HG02642 (cell line): ENCODE measurements around the gene CTIF.
"Not testable (repeated sequence)": the region's sequence is repeated elsewhere in the genome, so short reads cannot be mapped to it uniquely, and the experiment has no call there.

Experiments used
- ATAC-seq: cut with Tn5 transposase; IDR thresholded peaks from one replicate; pipeline ENCODE4 v1.9.1; 2021; ENCODE audit warnings: mild to moderate bottlenecking; ENCODE audit not compliant: unreplicated experiment, poor library complexity

Gene CTIF

DNA sequence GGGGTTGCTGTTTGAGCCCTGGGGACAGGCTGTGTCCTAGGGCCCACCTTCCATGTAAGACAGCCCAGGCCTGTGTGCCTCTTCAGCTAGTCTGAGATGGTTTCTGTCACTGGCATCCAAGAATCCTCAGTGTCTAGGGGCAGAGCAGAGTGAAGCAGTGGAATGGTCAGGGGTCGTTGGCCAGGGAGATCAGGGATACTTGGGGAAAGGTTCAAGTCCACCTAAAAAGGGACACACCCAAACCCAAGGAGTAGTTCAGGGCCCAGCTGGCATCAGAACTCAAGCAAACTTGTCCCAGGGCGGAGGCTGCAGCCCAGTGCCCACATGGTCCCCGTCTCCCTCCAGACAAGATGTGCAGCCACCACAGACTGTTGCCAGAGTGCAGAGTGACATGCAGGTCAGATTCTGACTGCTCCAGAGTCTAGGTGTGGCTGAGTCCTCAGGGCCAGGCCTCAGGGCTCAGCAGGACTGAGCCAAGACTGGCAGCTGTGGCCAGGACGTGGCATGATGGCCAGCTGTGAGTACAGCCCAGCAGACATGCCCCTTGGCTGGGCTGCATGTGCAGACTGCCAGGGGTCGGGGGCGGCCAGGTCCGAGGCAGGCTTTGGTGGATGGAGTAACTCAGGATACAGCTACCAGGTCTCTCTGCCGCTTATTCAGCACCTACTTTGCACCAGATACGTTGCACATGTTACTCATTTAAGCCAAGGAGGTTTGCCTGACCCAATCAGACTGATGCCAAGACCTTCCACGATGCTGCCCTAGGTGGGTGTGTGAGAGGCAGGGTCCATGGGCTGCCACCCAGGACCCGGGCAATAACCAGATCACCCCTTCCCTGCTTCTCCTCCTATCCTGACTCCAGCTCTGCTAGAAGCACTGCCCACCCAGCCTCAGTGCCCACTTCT, 265.4 kb downstream of the CTIF start:
- no peak for ATAC-seq

DNA sequence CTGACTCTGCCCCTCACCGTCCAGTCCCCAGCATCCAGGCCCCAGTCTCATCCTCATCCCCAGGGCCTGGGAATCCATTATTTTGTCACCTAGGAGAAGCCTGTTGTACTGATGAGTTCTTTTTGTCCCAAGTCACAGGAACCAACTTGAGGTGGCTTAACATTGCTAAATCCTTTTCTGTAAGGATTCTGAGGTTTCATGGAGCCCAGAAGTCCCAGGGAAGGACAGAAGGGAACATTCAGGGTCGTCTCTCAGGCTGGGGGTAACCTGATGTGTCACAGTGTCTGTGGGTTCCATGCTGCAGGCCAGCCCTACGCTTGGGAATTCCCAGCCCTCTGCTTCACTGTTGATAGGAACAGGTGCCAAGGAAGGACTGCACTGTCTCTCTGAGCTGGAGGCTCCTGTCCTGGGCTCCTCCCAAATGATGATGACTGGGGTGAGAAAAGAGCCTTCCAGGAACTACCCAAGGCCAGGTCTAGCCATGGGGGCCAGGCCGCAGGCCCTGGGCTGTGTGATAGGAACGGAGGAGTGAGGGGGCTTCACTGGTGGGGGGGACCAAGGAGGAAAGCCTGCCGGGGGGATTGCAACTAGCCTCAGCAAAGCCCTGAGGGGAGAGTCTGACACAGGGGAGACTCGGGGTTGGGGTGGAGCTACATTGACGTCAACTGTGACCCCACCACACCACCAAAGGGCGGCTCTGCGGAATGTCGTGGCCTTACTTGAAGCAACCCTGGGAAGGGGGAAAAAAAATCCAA, 266.2 kb downstream of the CTIF start:
- no peak for ATAC-seq

DNA sequence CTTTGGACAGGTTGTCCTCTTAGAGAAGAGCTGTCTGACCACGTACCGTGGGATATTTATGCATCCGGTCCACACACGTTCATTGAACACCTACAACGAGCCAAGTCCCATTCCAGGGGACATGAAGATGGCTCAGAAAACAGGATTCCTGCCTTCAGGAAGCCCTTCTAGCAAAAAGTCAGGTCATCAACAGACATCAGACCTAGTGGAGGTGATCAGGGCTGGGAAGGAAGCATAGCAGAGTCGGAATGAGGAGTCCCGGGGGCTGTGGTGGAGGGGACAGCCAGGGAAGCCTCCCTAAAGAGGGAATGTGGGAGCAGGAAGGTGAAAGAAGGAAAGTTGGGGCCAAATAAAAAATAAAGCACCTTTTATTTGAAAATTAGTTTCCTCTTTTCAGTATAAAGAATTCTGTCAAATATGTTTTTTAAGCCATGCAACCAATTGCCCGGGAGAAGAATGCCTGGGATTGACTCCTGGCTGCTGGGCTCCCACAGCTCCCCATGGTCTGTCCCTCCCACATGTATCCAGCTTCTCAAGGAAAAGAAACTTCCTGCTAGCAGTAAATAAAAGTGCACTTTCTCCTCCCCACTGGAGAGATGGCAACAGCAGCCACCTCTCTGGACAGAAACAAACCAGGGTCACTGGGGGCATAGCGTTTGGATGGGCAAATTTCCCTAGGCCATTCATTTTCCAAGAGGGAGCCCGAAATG, 267.1 kb downstream of the CTIF start:
- no peak for ATAC-seq

DNA sequence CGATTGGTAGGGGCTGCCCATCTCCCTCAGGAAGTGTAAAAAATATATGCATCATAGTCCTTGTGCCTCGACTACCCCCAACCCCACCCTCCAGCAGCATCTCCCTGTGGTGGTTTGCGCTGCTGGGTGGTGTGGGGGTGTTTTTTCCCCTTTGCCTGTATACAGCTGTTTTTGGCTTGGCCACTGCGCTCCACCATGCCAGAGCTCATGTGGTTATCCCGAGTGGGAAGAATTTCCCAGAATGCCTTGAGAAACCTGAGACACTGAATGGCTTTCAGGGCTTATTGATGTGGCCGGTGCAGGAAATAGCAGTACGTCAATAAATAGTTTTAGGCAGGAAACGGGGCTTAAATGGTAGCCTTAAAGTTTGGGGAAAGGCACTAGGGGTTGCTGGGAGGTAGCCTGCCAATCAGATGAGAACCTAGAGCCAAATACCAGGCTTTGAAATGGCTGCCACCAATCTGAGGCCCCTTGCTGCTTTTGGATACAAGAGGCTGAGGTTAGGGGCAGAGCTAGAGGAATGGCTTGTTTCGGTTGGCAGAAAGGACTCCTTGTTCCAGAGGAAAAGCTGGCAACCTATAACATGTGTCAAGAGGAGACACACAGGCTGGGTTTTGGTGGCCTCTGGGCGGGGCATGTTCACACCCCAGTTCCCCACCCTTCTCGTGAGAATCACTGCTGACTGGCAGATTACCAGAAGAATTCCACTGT, 267.9 kb downstream of the CTIF start:
- ATAC-seq, result no peak

DNA sequence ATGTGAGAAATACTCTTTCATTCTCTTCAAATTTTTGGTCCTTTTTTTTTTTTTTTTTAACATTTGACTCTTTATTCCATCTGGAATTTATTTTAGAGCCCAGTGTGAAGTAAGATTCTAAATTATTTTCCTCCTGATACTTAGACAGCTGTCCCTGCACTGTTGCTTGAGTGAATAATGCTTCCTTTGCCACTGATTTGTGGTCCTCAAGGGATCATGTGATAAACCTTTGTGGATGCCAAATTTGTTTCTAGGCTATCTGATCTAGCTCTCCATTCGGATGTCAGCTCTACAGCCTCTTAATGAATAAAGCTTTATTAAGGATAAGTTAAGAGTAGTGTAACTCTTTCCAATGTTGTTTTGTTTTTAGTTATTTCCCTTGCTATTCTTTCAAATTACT, 269.6 kb downstream of the CTIF start:
- no peak for ATAC-seq

DNA sequence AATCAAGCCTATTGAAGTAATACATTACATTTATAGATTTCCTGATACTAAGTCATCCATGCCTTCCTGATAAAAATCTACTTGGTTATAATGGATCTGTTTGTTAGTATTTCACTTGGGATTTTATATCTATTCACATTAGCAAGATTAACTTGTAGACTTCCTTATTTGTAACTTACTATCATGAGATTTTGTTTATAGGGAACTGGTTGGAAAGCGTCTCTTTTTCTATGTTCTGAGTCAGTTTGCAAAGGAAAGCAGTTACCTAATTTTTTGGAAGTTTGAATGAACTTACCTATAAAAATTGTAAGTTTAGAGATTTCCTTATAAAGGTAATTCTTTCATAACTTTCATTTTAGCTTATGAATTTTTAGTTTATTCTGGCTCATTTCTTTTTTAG, 270.5 kb downstream of the CTIF start:
- ATAC-seq, result no peak

DNA sequence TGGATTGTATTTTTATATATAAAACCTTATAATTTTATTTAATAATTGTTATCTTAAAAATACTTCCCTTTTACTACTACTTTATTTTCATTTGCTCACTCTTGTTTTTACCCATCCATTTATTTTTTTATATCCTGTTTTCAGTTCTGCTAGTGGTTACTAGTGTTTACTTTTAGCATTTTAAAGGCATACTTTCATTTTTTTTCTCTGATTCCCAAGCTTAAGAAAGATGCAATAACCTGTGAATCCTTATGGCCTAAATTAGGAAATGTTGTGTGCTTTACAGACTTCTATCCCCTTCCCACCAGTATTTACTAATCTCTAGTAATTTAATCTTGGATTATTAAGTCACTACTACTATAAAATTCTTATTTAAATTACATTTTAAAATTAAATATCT, 272.0 kb downstream of the CTIF start:
- ATAC-seq, result no peak

DNA sequence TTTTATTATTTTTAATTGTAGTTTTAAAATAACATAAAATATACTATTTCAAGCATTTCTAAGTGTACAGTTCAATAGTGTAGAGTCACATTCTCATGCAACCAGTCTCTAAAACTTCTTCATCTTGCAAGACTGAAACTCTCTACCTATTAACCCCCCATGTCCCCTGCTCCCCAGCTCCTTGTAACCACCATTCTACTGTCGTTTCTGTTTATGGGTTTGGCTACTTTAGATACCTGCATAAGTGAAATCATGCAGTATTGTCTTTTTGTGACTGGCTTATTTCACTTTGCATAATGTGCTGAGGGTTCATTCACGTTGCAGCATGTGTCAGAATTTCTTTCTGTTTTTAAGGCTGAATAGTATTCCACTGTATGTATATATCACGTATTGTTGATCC, 272.6 kb downstream of the CTIF start:
- no peak for ATAC-seq

DNA sequence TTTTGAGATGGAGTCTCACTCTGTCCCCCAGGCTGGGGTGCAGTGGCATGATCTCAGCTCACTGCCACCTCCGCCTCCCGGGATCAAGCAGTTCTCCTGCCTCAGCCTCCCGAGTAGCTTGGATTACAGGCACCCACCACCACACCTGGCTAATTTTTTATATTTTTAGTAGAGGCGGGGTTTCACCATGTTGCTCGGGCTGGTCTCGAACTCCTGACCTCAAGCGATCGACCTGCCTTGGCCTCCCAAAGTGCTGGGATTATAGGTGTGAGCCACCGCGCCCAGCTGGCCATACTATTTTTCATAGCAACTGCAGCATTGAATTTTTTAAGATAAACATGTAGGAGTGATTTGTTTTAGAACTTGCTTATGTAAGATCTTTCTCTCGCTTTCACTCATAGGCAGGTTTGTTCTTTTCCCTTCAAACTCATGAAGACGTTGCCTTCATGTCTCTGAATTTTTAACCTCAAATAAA, 273.2 kb downstream of the CTIF start:
- ATAC-seq, result not testable (repeated sequence)

DNA sequence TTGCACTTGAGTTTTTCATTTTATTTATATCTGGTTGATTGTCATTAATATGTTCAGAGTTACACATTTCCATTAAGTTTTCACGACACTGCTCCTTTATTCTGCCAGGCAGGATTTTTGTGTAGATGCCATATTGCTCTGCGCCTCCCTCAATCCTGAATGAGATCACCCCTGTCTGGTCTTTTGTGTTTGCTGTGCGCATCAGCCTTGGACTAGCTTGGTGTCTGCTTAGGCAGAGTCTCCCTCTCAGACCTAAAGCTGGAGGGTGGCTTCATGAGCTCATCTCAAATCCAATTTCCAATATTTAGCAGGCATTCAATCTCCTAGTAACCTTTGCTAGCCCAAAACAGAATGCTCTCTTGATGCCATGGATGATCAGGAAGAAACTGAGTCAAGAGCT, 274.5 kb downstream of the CTIF start:
- no peak for ATAC-seq

DNA sequence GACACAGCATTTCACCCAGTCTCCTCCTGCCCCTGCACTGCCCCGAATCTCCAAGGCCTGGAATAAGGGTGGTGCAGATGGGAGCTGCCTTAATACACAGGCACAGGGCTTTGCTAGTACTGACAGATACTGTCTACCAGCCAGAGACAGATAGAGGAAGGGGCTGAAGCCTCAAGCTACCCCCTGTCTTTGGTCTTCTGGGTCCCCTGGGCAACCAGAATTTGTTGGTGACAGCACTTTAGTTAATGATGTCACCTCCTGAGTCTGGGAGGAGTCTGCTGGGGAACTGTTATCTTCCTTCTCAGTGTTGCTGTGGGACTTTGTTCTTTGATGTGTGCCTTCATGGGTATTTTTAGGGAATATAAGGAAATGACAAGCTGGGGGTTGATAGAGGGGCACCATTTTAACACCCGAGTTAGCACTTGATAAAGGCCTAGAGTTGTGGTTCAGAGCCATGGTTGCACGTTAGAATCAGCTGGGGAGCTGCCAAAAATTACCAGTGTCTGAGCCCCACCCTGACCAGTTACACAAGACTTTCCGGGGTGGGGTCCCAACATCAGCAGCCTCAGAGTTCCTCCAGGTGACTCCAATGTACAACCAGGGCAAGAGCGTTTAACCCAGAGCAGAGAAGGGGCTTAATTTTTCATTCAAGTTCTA, 275.1 kb downstream of the CTIF start:
- no peak for ATAC-seq

DNA sequence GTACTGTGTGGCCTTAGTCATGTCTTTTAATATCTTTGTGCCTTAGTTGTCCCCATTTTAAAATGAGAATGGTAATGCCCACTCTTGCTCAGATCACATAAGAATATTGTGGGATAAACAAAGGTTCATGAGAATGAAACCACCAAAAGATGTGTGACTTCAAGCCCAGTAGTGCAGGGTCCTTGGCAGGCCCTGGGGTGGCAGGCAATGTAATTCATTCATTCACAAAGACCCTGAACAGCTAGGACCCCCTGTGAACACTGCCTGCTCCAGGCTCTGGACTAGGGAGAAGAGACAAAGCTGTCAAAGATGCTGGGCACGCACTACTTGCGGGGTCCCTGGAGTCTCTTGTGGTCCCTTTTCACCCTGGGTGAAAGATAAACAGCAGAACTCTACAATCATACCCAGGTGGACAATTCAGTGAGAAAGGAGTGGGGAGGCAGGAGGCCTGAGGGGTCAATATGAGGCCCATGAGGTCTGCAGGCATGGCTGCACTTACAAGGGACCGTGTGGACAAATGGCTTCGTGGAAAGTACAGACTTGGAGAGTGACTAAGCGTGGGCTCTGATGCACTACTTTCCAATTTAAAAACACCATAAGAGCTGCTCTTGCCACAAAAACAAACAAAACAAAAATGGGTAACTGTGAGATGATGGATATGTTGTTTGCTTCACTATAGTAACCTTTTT, 275.8 kb downstream of the CTIF start:
- ATAC-seq, result no peak

DNA sequence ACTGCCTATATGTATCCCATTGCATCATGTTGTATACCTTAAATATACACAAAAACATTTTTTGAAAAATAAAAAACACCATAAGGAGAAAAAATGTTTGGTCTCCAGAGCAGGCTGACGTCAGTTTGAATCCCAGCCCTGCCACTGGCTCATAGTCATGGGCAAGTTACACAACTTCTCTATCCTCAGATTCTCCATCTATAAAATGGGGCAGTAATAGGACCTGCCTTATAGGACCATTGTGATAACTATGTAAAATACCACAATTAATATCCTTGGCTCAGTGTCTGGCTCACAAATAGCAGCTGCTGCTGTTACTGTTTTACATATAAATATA, 276.3 kb downstream of the CTIF start:
- no peak for ATAC-seq

DNA sequence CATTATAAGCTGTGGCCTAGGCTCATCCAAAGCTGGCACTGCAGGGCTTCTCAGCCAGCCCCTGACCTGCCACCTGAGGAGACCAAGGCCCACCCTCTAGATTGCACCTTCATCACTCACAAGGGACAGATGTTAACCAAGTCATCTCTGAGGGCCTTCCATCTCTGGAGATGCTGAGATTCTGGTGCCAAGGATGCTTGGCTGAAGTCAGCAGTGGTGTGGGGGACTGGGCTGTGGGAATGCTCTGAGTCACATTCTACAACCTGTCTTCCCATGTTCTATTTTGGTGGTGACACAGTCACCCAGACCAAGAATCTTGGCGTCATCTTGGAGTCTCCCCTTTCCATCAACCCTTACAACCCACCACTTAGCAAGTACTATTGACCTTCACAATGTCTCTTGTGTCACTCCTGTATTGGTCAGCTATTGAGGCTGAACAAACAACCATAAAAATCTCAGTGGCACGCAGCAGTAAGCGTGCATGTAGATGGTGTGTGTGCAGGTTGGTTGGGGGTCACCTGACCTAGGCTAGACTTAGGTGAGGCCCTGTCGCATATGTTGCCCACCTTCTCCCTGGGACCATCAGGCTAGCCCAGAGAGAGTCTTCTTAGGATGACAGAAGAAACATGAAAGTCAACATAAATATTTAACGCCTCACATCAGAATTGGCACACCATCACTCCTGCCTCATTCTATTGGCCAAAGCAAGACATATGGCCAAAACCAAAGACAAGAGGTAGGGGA, 276.9 kb downstream of the CTIF start:
- ATAC-seq, result no peak

DNA sequence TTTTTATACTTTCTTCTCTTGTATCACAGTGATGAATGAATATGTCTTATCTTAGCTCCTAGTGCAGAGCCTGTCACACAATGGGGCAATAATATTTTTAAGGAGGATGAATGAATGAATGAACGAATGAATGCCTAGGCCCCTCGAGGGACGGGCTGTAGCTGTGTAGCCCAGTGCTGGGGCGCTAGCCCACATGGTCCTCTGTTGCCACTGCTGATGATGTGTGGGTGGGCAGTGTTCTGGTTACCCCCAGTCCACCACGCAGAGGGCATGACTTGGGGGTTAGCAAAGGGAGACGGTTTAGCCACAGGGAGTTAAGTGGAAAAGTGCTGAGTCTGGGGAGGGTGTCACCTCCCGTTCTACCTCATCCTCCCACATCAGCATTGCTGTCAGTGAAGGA, 277.7 kb downstream of the CTIF start:
- ATAC-seq, result no peak

DNA sequence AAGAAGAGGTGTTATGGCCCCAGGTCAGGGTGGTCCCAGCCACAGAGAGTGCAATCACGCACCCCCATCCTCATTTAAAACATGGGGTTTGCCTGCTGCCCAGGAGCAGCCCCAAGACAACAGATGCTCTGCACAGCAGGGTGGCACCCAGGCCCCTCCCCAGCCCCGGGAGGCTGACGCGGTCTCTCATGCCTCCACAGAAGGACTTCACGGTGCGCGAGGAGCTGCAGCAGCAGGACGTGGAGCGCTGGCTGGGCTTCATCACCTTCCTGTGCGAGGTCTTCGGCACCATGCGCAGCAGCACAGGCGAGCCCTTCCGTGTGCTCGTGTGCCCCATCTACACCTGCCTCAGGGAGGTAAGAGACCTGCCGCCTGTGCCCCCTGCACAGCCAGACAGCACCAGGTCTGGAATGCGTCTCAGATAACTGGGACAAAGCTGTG, 278.2 kb downstream of the CTIF start:
- no peak for ATAC-seq

DNA sequence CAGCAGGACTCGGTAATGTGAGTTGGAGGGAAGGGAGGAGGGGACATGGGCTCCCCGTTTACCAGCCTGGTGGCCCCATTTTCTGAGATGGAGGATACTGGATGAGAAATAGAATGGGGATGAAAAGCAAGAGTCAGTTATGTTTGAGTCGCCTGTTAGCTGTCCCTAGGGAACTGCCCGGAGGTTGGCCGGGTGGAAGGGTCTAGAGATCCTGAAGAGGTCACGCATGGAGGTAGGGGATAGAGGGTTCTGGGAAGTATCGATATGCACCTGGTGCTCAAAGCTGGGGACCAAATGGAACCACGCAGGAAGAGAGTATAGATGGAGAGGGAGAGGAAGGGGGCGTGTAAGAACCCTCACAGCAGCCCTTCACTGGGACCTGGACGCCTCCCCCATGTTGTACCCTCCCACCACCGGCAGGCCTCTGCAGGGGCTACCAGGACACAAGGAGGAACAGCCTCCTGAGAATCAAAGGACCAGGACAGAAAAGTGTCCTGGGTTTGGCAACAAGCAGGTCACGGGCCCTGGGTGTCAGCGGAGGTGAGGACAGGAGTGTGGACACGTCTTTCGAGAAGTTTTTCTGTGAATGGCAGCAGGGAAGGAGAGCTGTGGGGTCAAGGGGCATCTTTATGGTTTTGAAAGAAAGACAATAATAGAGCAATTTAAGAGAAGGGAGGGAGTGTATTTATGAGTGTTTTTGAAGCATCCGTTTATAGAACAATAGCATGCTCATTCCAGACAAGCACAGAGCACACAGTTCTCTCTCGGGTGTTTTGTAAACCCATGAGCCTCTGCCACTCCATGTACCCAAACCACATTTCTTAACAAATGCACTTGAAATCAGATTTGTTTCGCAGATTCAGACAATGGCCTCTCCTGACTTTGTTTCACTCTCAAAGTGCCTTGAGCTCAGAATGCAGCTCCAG, 279.8 kb downstream of the CTIF start:
- no peak for ATAC-seq

DNA sequence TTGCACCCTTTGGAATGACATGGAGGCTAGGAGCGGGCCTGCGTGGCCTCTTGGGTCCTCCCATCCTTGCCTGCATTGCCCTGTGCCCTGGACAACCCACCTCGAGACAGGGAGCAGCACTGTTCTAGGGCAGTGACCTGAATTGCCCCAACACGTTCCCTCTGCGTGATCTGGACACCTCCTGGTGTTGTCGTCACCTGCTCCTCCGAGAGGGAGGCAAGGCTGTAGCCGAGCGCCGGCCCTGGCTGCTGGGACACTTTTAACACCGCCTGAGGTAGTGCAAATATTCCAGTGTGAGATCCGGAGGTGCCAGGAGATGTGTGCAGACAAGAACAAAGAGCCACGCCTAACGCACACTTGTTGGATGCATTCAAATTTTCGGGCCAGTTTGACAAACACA, 280.4 kb downstream of the CTIF start:
- no peak for ATAC-seq
